ENCODE data around the gene CALR3.

DNA sequence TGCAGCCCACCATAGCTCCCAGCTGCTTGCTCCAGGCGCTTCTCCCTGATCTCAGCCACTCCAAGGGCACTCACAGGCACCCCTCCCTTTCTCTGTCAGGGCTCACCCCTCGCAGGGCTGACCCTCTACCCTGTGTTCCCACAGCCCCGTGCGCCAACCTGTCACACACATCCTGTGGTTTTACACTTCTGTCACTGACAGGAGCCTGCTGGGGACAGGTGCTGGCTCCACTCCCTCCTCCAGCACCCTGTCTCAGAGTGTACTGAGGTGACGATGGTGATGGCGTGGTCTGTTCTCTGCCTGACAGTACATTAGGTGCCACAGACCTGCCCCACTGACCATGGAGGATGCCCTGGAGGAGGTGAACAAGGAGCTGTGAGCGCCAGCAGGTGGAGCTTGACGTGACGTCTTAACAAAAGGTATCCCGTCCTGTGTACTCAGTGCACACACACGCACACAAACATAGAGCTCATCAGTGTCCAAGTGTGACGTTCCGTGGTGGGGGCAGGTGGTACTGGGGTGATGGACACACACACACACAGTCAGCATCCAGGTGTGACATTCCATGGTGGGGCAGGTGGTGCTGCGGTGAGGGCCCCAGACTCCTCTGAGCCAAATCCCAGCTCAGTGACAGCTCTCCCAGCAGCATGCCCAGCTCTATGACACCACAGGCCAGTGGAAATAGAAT lies 21.1 kb upstream of the CALR3 start:
- TF ChIP-seq, protein P1, sequence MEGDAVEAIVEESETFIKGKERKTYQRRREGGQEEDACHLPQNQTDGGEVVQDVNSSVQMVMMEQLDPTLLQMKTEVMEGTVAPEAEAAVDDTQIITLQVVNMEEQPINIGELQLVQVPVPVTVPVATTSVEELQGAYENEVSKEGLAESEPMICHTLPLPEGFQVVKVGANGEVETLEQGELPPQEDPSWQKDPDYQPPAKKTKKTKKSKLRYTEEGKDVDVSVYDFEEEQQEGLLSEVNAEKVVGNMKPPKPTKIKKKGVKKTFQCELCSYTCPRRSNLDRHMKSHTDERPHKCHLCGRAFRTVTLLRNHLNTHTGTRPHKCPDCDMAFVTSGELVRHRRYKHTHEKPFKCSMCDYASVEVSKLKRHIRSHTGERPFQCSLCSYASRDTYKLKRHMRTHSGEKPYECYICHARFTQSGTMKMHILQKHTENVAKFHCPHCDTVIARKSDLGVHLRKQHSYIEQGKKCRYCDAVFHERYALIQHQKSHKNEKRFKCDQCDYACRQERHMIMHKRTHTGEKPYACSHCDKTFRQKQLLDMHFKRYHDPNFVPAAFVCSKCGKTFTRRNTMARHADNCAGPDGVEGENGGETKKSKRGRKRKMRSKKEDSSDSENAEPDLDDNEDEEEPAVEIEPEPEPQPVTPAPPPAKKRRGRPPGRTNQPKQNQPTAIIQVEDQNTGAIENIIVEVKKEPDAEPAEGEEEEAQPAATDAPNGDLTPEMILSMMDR (IDR thresholded peaks at IDR 0.05; ENCODE audit: low read depth, low read length, missing input control): no peak
- TF ChIP-seq, protein P2, sequence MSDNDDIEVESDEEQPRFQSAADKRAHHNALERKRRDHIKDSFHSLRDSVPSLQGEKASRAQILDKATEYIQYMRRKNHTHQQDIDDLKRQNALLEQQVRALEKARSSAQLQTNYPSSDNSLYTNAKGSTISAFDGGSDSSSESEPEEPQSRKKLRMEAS (IDR thresholded peaks at IDR 0.05): no peak
- TF ChIP-seq, protein P3, sequence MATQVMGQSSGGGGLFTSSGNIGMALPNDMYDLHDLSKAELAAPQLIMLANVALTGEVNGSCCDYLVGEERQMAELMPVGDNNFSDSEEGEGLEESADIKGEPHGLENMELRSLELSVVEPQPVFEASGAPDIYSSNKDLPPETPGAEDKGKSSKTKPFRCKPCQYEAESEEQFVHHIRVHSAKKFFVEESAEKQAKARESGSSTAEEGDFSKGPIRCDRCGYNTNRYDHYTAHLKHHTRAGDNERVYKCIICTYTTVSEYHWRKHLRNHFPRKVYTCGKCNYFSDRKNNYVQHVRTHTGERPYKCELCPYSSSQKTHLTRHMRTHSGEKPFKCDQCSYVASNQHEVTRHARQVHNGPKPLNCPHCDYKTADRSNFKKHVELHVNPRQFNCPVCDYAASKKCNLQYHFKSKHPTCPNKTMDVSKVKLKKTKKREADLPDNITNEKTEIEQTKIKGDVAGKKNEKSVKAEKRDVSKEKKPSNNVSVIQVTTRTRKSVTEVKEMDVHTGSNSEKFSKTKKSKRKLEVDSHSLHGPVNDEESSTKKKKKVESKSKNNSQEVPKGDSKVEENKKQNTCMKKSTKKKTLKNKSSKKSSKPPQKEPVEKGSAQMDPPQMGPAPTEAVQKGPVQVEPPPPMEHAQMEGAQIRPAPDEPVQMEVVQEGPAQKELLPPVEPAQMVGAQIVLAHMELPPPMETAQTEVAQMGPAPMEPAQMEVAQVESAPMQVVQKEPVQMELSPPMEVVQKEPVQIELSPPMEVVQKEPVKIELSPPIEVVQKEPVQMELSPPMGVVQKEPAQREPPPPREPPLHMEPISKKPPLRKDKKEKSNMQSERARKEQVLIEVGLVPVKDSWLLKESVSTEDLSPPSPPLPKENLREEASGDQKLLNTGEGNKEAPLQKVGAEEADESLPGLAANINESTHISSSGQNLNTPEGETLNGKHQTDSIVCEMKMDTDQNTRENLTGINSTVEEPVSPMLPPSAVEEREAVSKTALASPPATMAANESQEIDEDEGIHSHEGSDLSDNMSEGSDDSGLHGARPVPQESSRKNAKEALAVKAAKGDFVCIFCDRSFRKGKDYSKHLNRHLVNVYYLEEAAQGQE (IDR thresholded peaks at IDR 0.05): no peak
- TF ChIP-seq RXRA (IDR thresholded peaks at IDR 0.05) (no peak), HNF4A (conservative IDR thresholded peaks at IDR 0.05) (no peak), GABPA (IDR thresholded peaks at IDR 0.05 in 1 of 2, conservative IDR thresholded peaks at IDR 0.05 in 1 of 2) (no peak), JUND (IDR thresholded peaks at IDR 0.05) (no peak), YY1 (IDR thresholded peaks at IDR 0.05) (no peak), FOXA1 (IDR thresholded peaks at IDR 0.05) (no peak), EGR1 (IDR thresholded peaks at IDR 0.05; ENCODE audit: low read depth in 2 of 2) (no peak)
